GM23338 (cell line): ENCODE results near the gene NKAPD1. TPM values are rescaled to one million over a fixed set of nuclear protein-coding genes. Genes with fewer than 3 reads are reported as not detected.

Source experiments
- ATAC-seq: fragments of 200-7000 bp; cut with Tn5 transposase; 3 replicates; pipeline ENCODE4 v1.9.1; 2020
- DNase-seq: peaks from one replicate; pipeline ENCODE4 v3.0.0-alpha.2; 2015; ENCODE audit warnings: low spot score
- H2AFZ ChIP-seq: fragments of 200-600 bp; sonication (generic); 2 replicates; pipeline ENCODE4 v1.8.0; 2016; ENCODE audit warnings: antibody characterized with exemption, mild to moderate bottlenecking, moderate library complexity
- H3F3A ChIP-seq: fragments of 200-600 bp; sonication (generic); replicated peaks from 2 replicates; pipeline ENCODE4 v1.8.0; 2017; ENCODE audit warnings: antibody characterized with exemption, mixed run types, low read depth
- H3K27ac ChIP-seq: fragments of 200-600 bp; sonication (generic); 2 replicates; pipeline ENCODE4 v1.6.1; 2016; ENCODE audit warnings: low read depth
- H3K27me3 ChIP-seq: fragments of 200-600 bp; sonication (generic); 2 replicates; pipeline ENCODE4 v1.8.0; 2016; ENCODE audit warnings: mild to moderate bottlenecking, mixed run types, moderate library complexity; ENCODE audit not compliant: insufficient read depth
- H3K36me3 ChIP-seq: fragments of 200-600 bp; sonication (generic); 2 replicates; pipeline ENCODE4 v1.8.0; 2016; ENCODE audit warnings: mild to moderate bottlenecking; ENCODE audit not compliant: insufficient read depth
- H3K4me1 ChIP-seq: fragments of 200-600 bp; sonication (generic); 2 replicates; pipeline ENCODE4 v1.8.0; 2016; ENCODE audit warnings: mild to moderate bottlenecking, moderate library complexity; ENCODE audit not compliant: insufficient read depth
- H3K4me2 ChIP-seq: fragments of 200-600 bp; sonication (generic); 2 replicates; pipeline ENCODE4 v1.7.1; 2017; ENCODE audit warnings: mixed run types
- H3K4me3 ChIP-seq: fragments of 200-600 bp; sonication (generic); 2 replicates; pipeline ENCODE4 v1.6.1; 2016; ENCODE audit warnings: mixed run types
- H3K79me2 ChIP-seq: fragments of 200-600 bp; sonication (generic); replicated peaks from 2 replicates; pipeline ENCODE4 v1.8.0; 2017; ENCODE audit warnings: mild to moderate bottlenecking; ENCODE audit not compliant: insufficient read depth
- H3K9me2 ChIP-seq: fragments of 200-600 bp; sonication (generic); 2 replicates; pipeline ENCODE4 v1.8.0; 2017; ENCODE audit not compliant: insufficient read depth
- H4K20me1 ChIP-seq: fragments of 200-600 bp; sonication (generic); replicated peaks from 2 replicates; pipeline ENCODE4 v1.8.0; 2017; ENCODE audit warnings: mild to moderate bottlenecking; ENCODE audit not compliant: insufficient read depth
- H3K27ac Mint-ChIP-seq: 2 replicates; pipeline ENCODE4 v1.8.0; 2020; ENCODE audit warnings: inconsistent platforms, mild to moderate bottlenecking, moderate library complexity, mixed read lengths
- H3K27me3 Mint-ChIP-seq: 3 replicates; pipeline ENCODE4 v1.8.0; 2022; ENCODE audit warnings: low read depth, mild to moderate bottlenecking, moderate library complexity, mixed read lengths, inconsistent platforms; ENCODE audit not compliant: insufficient read depth, poor library complexity
- H3K36me3 Mint-ChIP-seq: 3 replicates; pipeline ENCODE4 v1.8.0; 2021; ENCODE audit warnings: low read depth, mild to moderate bottlenecking, inconsistent platforms, moderate library complexity, mixed read lengths
- H3K4me1 Mint-ChIP-seq: 3 replicates; pipeline ENCODE4 v1.8.0; 2020; ENCODE audit warnings: mild to moderate bottlenecking, inconsistent platforms, mixed read lengths
- H3K4me3 Mint-ChIP-seq: 3 replicates; pipeline ENCODE4 v1.8.0; 2021; ENCODE audit warnings: moderate library complexity, mild to moderate bottlenecking, inconsistent platforms, mixed read lengths
- H3K9me3 Mint-ChIP-seq: 3 replicates; pipeline ENCODE4 v1.8.0; 2020; ENCODE audit warnings: moderate library complexity, mild to moderate bottlenecking, inconsistent platforms, mixed read lengths
- CREB1 ChIP-seq: fragments of 250-450 bp; sonication (Bioruptor Pico); IDR thresholded peaks from 2 replicates; pipeline ENCODE4 v1.5.0; 2020; ENCODE audit warnings: low read depth, mild to moderate bottlenecking, moderate library complexity
- CTCF ChIP-seq, 2 experiments: fragments of 200-600 bp in 1 of 2; sonication (generic) in 1 of 2; conservative IDR thresholded peaks; 2 replicates each; pipeline versions ENCODE4 v1.5.1 to v1.6.1; 2016 to 2017; ENCODE audit warnings: antibody characterized with exemption in 2 of 2, low read depth in 2 of 2, mild to moderate bottlenecking in 2 of 2, moderate library complexity in 1 of 2
- EZH2 ChIP-seq: fragments of 200-600 bp; sonication (generic); IDR thresholded peaks from one replicate; pipeline ENCODE4 v1.8.0; 2017; ENCODE audit warnings: antibody characterized with exemption, mild to moderate bottlenecking, low read depth; ENCODE audit not compliant: unreplicated experiment
- EZH2phosphoT487 ChIP-seq: fragments of 200-600 bp; sonication (generic); IDR thresholded peaks from one replicate; pipeline ENCODE4 v1.8.1; 2018; ENCODE audit warnings: antibody characterized with exemption; ENCODE audit not compliant: unreplicated experiment
- JUNB ChIP-seq: IDR thresholded peaks from one replicate; pipeline ENCODE4 v1.6.1; 2016; ENCODE audit warnings: antibody characterized with exemption; ENCODE audit not compliant: unreplicated experiment
- NANOG ChIP-seq: IDR thresholded peaks from 2 replicates; pipeline ENCODE4 v1.6.1; 2016; ENCODE audit warnings: antibody characterized with exemption, borderline replicate concordance
- POLR2AphosphoS5 ChIP-seq: IDR thresholded peaks from 2 replicates; pipeline ENCODE4 v1.6.1; 2016; ENCODE audit warnings: antibody characterized with exemption, low read depth
- STAT1 ChIP-seq: IDR thresholded peaks from one replicate; pipeline ENCODE4 v1.6.1; 2016; ENCODE audit warnings: antibody characterized with exemption; ENCODE audit not compliant: unreplicated experiment
- ZNF114 ChIP-seq: fragments of 250-450 bp; sonication (Bioruptor Pico); IDR thresholded peaks from 2 replicates; pipeline ENCODE4 v1.5.0; 2020; ENCODE audit warnings: mild to moderate bottlenecking, moderate library complexity
- ZNF331 ChIP-seq: fragments of 250-450 bp; sonication (Bioruptor Pico); IDR thresholded peaks from 2 replicates; pipeline ENCODE4 v1.5.0; 2020; ENCODE audit warnings: low read depth, mild to moderate bottlenecking, moderate library complexity
- polyA plus RNA-seq: library from polyadenylated mRNA; unstranded; fragments of >200 nt; fragmentation: Nextera tagmentation; extraction: Ambion mirVana; gene quantifications from 2 replicates; pipeline ENCODE4 v1.2.1, GENCODE V29; 2016
- total RNA-seq: library from RNA; depleted of rRNA; stranded (reverse); fragments of >200 nt; shearing (Covaris generic); gene quantifications from 2 replicates; pipeline ENCODE4 v1.2.3, GENCODE V29; 2014
- TF ChIP-seq, protein P1 (sequence below): fragments of 250-450 bp; sonication (Bioruptor Pico); IDR thresholded peaks from 2 replicates; pipeline ENCODE4 v1.5.0; 2020; ENCODE audit warnings: mild to moderate bottlenecking, moderate library complexity
- TF ChIP-seq, protein P2 (sequence below): IDR thresholded peaks from 2 replicates; pipeline ENCODE4 v1.6.1; 2016; ENCODE audit warnings: antibody characterized with exemption
- TF ChIP-seq, protein P3 (sequence below): IDR thresholded peaks from one replicate; pipeline ENCODE4 v1.6.1; 2018; ENCODE audit warnings: antibody characterized with exemption; ENCODE audit not compliant: unreplicated experiment

NKAPD1 gene
- total and polyA plus RNA-seq, 2 experiments from 2014 or later = 14.6 to 40.6 TPM

DNA sequence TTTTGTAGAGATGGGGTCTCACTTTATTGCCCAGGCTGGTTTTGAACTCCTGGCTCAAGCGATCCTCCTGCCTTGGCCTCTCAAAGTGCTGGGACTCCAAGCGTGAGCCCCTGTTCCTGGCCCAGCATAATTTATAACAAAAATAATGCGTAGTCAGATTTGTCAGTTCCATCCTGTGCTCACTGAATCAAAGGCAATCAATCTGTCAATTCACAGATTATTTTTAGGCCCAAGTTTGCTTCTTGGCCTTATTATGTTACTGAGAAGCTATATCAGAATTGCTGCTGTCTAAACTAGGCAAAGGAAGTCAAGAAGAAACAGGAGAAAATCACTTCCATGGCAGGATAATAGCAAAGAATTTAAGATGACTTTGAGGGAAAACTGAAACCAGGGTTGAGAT, 40.2 kb upstream of the NKAPD1 start:
- Mint-ChIP-seq H3K9me3 (no peaks in the 10 kb centered on the region), H3K27ac (no peak overlapping the region), H3K36me3 (peaks cover 70% of the 10 kb centered on the region), H3K4me1 (no peaks in the 10 kb centered on the region), H3K27me3 (peaks cover 3% of the 10 kb centered on the region), H3K4me3 (no peak overlapping the region)
- H3K4me2 ChIP-seq = no peak overlapping the region
- H3F3A ChIP-seq = peaks cover 4% of the 10 kb centered on the region; the same call in 1 of the 2 replicates
- H3K9me2 ChIP-seq = no peaks in the 10 kb centered on the region
- H3K36me3 ChIP-seq = peaks cover 66% of the 10 kb centered on the region
- no peak for TF ChIP-seq POLR2AphosphoS5
- TF ChIP-seq ZNF114 (CRISPR knock-in tag) = no peak
- no peak for TF ChIP-seq EZH2phosphoT487
- no peak for TF ChIP-seq ZNF331 (CRISPR knock-in tag)
- no peak for TF ChIP-seq NANOG
- no peak for TF ChIP-seq CREB1
- TF ChIP-seq STAT1 = no peak
- TF ChIP-seq JUNB = no peak
- no peak for TF ChIP-seq CTCF (conservative IDR thresholded peaks at IDR 0.05; ENCODE audit: low read depth in 2 of 2)
- TF ChIP-seq, protein P1, sequence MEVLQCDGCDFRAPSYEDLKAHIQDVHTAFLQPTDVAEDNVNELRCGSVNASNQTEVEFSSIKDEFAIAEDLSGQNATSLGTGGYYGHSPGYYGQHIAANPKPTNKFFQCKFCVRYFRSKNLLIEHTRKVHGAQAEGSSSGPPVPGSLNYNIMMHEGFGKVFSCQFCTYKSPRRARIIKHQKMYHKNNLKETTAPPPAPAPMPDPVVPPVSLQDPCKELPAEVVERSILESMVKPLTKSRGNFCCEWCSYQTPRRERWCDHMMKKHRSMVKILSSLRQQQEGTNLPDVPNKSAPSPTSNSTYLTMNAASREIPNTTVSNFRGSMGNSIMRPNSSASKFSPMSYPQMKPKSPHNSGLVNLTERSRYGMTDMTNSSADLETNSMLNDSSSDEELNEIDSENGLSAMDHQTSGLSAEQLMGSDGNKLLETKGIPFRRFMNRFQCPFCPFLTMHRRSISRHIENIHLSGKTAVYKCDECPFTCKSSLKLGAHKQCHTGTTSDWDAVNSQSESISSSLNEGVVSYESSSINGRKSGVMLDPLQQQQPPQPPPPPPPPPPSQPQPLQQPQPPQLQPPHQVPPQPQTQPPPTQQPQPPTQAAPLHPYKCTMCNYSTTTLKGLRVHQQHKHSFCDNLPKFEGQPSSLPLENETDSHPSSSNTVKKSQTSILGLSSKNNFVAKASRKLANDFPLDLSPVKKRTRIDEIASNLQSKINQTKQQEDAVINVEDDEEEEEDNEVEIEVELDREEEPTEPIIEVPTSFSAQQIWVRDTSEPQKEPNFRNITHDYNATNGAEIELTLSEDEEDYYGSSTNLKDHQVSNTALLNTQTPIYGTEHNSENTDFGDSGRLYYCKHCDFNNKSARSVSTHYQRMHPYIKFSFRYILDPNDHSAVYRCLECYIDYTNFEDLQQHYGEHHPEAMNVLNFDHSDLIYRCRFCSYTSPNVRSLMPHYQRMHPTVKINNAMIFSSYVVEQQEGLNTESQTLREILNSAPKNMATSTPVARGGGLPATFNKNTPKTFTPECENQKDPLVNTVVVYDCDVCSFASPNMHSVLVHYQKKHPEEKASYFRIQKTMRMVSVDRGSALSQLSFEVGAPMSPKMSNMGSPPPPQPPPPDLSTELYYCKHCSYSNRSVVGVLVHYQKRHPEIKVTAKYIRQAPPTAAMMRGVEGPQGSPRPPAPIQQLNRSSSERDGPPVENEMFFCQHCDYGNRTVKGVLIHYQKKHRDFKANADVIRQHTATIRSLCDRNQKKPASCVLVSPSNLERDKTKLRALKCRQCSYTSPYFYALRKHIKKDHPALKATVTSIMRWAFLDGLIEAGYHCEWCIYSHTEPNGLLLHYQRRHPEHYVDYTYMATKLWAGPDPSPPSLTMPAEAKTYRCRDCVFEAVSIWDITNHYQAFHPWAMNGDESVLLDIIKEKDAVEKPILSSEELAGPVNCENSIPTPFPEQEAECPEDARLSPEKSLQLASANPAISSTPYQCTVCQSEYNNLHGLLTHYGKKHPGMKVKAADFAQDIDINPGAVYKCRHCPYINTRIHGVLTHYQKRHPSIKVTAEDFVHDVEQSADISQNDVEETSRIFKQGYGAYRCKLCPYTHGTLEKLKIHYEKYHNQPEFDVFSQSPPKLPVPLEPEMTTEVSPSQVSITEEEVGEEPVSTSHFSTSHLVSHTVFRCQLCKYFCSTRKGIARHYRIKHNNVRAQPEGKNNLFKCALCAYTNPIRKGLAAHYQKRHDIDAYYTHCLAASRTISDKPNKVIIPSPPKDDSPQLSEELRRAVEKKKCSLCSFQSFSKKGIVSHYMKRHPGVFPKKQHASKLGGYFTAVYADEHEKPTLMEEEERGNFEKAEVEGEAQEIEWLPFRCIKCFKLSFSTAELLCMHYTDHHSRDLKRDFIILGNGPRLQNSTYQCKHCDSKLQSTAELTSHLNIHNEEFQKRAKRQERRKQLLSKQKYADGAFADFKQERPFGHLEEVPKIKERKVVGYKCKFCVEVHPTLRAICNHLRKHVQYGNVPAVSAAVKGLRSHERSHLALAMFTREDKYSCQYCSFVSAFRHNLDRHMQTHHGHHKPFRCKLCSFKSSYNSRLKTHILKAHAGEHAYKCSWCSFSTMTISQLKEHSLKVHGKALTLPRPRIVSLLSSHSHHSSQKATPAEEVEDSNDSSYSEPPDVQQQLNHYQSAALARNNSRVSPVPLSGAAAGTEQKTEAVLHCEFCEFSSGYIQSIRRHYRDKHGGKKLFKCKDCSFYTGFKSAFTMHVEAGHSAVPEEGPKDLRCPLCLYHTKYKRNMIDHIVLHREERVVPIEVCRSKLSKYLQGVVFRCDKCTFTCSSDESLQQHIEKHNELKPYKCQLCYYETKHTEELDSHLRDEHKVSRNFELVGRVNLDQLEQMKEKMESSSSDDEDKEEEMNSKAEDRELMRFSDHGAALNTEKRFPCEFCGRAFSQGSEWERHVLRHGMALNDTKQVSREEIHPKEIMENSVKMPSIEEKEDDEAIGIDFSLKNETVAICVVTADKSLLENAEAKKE (CRISPR knock-in tag) = no peak
- no peak for TF ChIP-seq EZH2
- TF ChIP-seq, protein P2, sequence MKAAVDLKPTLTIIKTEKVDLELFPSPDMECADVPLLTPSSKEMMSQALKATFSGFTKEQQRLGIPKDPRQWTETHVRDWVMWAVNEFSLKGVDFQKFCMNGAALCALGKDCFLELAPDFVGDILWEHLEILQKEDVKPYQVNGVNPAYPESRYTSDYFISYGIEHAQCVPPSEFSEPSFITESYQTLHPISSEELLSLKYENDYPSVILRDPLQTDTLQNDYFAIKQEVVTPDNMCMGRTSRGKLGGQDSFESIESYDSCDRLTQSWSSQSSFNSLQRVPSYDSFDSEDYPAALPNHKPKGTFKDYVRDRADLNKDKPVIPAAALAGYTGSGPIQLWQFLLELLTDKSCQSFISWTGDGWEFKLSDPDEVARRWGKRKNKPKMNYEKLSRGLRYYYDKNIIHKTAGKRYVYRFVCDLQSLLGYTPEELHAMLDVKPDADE = no peak
- TF ChIP-seq, protein P3, sequence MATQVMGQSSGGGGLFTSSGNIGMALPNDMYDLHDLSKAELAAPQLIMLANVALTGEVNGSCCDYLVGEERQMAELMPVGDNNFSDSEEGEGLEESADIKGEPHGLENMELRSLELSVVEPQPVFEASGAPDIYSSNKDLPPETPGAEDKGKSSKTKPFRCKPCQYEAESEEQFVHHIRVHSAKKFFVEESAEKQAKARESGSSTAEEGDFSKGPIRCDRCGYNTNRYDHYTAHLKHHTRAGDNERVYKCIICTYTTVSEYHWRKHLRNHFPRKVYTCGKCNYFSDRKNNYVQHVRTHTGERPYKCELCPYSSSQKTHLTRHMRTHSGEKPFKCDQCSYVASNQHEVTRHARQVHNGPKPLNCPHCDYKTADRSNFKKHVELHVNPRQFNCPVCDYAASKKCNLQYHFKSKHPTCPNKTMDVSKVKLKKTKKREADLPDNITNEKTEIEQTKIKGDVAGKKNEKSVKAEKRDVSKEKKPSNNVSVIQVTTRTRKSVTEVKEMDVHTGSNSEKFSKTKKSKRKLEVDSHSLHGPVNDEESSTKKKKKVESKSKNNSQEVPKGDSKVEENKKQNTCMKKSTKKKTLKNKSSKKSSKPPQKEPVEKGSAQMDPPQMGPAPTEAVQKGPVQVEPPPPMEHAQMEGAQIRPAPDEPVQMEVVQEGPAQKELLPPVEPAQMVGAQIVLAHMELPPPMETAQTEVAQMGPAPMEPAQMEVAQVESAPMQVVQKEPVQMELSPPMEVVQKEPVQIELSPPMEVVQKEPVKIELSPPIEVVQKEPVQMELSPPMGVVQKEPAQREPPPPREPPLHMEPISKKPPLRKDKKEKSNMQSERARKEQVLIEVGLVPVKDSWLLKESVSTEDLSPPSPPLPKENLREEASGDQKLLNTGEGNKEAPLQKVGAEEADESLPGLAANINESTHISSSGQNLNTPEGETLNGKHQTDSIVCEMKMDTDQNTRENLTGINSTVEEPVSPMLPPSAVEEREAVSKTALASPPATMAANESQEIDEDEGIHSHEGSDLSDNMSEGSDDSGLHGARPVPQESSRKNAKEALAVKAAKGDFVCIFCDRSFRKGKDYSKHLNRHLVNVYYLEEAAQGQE = no peak
- H3K27ac ChIP-seq = no peak overlapping the region
- H4K20me1 ChIP-seq = peaks cover 9% of the 10 kb centered on the region
- no peak overlapping the region for H2AFZ ChIP-seq
- DNase-seq (no peak), ATAC-seq (no peak)
- no peaks in the 10 kb centered on the region for H3K27me3 ChIP-seq
- H3K79me2 ChIP-seq = peaks cover 23% of the 10 kb centered on the region
- no peaks in the 10 kb centered on the region for H3K4me1 ChIP-seq
- no peak overlapping the region for H3K4me3 ChIP-seq
